NK-92 treated with Interleukin-12 subunit alpha and Interleukin-12 subunit beta, amount 100 ng/mL, for 24 hours (cell line): ENCODE data around the gene DNAJC30.
A peak's percentile ranks its signal among the peaks of the same experiment; 100 is the strongest.
"Not testable (repeated sequence)": the region's sequence is repeated elsewhere in the genome, so short reads cannot be mapped to it uniquely, and the experiment has no call there.

ENCODE experiments used
- DNase-seq: peaks from one replicate; lab custom pipeline; 2025; lab: John Stamatoyannopoulos, UW

Gene DNAJC30

GRCh38 chr7:73681031-73681430, 2.2 kb downstream of the DNAJC30 start:
- DNase-seq, result no peak

- DNase-seq, result no peak
Observed at GRCh38 chr7:73680501-73680900, 2.8 kb downstream of the DNAJC30 start.

- no peak for DNase-seq
Observed at GRCh38 chr7:73679709-73680108, 3.5 kb downstream of the DNAJC30 start.

- no peak for DNase-seq
Observed at GRCh38 chr7:73678862-73679261, 4.4 kb downstream of the DNAJC30 start.

- not testable (repeated sequence) for DNase-seq
Observed at GRCh38 chr7:73676062-73676461, 7.2 kb downstream of the DNAJC30 start.

GRCh38 chr7:73674468-73675124, 8.7 kb downstream of the DNAJC30 start:
- no peak for DNase-seq

GRCh38 chr7:73671857-73672445, 11.3 kb downstream of the DNAJC30 start:
- no peak for DNase-seq

GRCh38 chr7:73671322-73671661, 12.0 kb downstream of the DNAJC30 start:
- DNase-seq, result no peak

GRCh38 chr7:73669858-73670385, 13.3 kb downstream of the DNAJC30 start:
- no peak for DNase-seq

GRCh38 chr7:73669288-73669701, 14.0 kb downstream of the DNAJC30 start:
- DNase-seq, result no peak

GRCh38 chr7:73668886-73669230, 14.4 kb downstream of the DNAJC30 start:
- DNase-seq, result no peak

GRCh38 chr7:73668103-73668885, 15.0 kb downstream of the DNAJC30 start:
- no peak for DNase-seq

GRCh38 chr7:73667344-73668102, 15.7 kb downstream of the DNAJC30 start, which contains the start of gene VPS37D:
Gene VPS37D (plus strand): TSS chr7:73667831. CDS start chr7:73667959, 128 bp downstream.
- peak; percentile 57 for DNase-seq

- DNase-seq, result no peak
Observed at GRCh38 chr7:73663033-73663432, 20.2 kb downstream of the DNAJC30 start.

GRCh38 chr7:73660594-73660993, 22.7 kb downstream of the DNAJC30 start:
- DNase-seq, result not testable (repeated sequence)

- no peak for DNase-seq
Observed at GRCh38 chr7:73659983-73660382, 23.3 kb downstream of the DNAJC30 start.

- not testable (repeated sequence) for DNase-seq
Observed at GRCh38 chr7:73655309-73655708, 27.9 kb downstream of the DNAJC30 start.

- no peak for DNase-seq
Observed at GRCh38 chr7:73652541-73652949, 30.7 kb downstream of the DNAJC30 start.

- no peak for DNase-seq
Observed at GRCh38 chr7:73650524-73650923, 32.7 kb downstream of the DNAJC30 start.

- DNase-seq, result no peak
Observed at GRCh38 chr7:73649576-73649975, 33.7 kb downstream of the DNAJC30 start.

- DNase-seq, result no peak
Observed at GRCh38 chr7:73648593-73649332, 34.5 kb downstream of the DNAJC30 start.
